Measurements from ENCODE around the gene DOCK6.
"Not testable (repeated sequence)": the region's sequence is repeated elsewhere in the genome, so short reads cannot be mapped to it uniquely, and the experiment has no call there.

DOCK6 gene

DNA sequence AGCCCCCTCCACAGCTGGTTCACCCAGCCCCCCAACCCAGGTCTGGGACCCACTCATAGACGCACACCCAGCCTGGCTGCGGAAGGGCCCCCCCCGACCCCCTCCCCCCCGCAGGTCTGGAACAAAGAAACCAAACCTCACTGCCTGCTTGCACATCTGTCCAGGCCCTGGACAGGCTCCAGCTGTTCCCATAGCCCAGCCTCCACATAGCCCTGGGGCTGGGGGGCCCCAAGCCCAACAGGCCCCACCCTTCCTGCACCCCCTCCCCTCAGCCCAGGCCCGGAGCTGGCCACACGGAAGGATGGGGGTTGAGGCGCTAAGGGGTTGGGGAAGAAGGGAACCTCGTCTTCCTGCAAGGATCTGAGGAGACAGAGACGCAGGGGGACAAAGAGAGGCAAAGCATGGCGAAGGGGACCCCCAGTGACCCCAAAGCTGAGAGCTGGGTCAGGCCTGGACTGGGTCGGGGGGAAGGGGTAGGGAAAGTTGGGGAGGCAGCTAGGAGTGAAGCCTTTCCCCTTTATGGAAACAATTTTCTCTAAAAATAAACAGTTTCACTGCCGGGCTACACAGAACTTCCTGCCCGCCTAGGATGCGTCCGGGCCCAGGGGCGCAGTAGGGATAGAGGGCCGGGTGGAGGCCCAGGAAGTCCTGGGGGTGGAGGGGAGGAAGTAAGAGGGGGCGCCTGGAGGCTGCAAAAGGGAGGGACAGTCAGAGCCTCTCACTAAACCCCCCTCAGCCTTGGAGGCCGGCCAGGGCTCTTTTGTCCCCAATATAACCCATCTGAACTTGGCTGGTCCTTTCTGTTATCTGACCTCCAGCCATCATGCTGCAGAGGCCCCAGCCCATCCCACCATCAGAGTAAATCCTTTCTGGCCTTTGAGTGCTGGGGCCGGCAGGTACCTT is 67.4 kb downstream of the DOCK6 start:
- peak; percentile 37 for DNase-seq

DNA sequence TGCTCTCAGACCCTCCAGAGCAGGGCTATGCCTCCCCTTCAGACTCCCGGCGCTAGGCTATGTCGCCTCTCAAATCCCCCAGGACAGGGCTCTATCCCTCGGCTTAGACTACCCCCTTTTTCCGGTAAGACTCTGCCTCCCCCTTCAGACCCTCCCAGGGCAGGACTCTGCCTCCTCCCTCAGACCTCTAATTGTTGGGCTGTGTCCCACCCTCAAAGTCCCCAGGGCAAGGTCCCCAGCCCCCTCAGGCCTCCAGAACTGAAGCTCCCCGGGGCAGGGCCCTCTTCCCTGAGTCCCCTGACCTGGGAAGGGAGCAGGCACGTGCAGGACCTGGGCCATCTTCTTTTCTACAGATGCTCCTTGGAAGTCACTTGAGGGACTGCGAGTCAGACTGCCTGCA is 68.2 kb downstream of the DOCK6 start:
- DNase-seq: no peak

- no peak for DNase-seq
These were observed 69.1 kb downstream of the DOCK6 start for GRCh38 chr19:11192957-11193939.

DNA sequence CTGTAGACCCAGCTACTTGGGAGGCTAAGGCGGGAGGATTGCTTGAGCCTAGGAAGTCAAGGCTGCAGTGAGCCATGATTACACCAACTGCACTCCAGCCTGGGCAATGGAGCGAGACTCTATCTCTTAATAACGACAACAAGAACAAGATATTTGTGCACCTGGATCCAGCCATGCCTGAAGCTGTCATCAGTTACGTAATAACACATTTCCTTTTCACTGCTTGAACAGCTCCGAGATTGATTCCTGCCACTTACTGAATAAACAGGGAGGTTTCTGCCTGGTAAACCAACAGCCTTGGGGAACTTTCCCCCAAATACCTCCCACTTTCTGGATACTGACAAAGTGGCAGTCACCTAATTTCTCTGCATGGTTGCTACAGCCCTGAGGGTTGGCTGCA is 70.4 kb downstream of the DOCK6 start:
- DNase-seq: no peak

DNA sequence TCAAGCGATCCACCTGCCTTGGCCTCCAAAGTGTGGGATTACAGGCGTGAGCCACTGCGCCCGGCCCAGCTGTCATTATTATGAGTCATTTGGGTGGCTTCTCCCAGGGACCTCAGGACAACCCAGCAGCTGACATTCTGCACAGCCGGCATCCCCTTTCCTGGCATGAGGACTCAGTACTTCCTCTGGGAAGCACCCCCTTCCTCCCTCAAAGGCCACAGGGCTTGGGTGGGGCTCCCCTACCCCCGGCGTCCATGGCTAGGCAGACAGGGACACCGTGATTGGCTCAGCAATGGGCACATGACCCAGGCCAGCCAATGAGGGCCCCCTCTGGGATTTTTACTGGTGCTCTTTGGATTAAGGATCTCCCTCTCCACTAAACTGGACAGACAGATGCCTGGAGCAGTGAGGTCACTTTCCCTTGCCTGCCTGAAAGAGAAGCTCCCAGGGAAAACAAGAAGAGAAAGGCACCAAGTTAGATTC is 71.0 kb downstream of the DOCK6 start:
- DNase-seq: peak; percentile 27

GRCh38 chr19:11190501-11190900 is 71.8 kb downstream of the DOCK6 start:
- peak; percentile 8 for DNase-seq

DNA sequence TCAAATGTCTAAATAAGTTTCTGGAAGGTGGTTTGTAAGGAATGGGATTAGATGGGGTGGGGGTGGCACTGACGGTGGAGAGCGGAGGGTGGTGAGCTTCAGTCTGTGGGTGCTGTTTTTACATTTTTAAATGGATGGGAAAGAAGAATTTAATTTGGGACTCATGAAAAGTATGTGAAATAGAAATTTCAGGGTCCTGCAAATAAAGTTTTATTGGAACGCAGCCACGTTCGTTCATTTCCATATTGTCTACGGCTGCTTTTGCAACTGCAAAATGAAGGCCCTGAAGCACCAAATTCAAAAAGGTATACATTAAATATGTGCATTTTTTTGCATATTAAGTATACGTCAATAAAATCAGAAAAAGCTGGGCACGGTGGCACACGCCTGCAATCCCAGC is 74.9 kb downstream of the DOCK6 start:
- DNase-seq: no peak

DNA sequence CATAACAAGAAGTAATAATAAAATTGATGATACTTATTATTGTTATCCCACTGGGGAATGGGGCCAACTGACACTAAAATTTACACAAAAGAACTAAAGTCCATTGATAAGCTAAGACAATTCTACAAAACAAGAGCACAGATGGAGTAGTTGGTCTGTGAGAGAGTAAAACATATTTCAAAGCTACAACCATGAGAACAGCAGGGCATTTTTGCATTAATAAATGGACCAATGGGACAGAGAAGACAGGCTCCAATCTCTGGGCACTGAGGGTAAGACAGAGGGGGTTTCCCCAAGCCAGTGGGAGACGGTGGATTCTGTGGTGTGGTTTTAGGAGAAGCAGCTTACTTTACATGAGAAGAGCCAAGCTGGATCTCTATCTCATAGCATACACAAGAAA is 79.3 kb downstream of the DOCK6 start:
- no peak for DNase-seq

GRCh38 chr19:11181488-11181887 is 80.8 kb downstream of the DOCK6 start:
- no peak for DNase-seq

- not testable (repeated sequence) for DNase-seq
These were observed 81.3 kb downstream of the DOCK6 start for GRCh38 chr19:11180975-11181374.

- no peak for DNase-seq
These were observed 82.0 kb downstream of the DOCK6 start for GRCh38 chr19:11180346-11180745.

GRCh38 chr19:11179716-11180297 is 82.5 kb downstream of the DOCK6 start:
- DNase-seq: no peak

- DNase-seq: not testable (repeated sequence)
These were observed 83.2 kb downstream of the DOCK6 start for GRCh38 chr19:11179145-11179465.

- DNase-seq: no peak
These were observed 84.7 kb downstream of the DOCK6 start for GRCh38 chr19:11177592-11177991.

- DNase-seq: no peak
These were observed 85.7 kb downstream of the DOCK6 start for GRCh38 chr19:11176466-11177193.

GRCh38 chr19:11175920-11176319 is 86.4 kb downstream of the DOCK6 start:
- no peak for DNase-seq

- peak; percentile 86 for DNase-seq
These were observed 88.0 kb downstream of the DOCK6 start for GRCh38 chr19:11174336-11174735.

- no peak for DNase-seq
These were observed 88.7 kb downstream of the DOCK6 start for GRCh38 chr19:11173516-11174155.

DNA sequence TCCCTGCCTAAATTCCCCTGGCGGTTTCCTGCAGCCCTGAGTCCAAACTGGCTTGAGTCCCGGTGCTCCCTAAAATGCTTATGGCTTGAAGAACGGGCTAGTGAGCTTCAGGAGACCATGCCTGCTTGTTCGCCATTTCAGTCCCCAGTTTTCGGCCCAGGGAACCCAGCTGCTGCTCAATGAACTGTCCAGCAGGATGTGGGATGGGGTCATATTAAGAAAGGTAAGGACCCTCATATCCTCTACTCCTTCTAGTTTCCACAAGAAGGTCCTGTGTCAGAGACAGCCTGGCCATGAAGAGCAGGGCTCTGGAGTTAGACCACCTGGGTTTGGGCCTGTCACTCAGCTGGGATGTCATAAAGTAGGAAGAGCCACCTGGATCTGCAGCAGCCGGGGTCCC is 89.7 kb downstream of the DOCK6 start:
- DNase-seq: no peak

DNA sequence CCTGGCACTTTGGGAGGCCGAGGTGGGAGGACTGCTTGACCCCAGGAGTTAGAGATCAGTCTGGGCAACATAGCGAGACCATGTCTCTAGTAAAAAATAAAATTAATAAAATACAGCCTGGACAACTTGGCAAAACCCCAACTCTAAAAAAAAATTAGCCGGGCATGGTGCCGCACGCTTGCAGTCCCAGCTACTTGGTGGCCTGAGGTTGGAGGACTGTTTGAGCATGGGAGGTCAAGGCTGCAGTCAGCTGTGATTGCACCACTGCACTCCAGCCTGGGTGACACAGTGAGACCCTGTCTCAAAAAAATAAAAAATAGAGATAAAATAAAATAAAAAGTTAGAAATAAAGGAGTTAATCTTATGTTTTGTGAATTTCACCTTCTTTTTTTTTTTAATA is 91.2 kb downstream of the DOCK6 start:
- no peak for DNase-seq

- DNase-seq: no peak
These were observed 92.2 kb downstream of the DOCK6 start for GRCh38 chr19:11169896-11170678.

Data from NCI-H69 (cell line).